Liver (tissue), 9 donors: ENCODE measurements around the gene ATG10. TPM values are rescaled to one million over a fixed set of nuclear protein-coding genes. Genes with fewer than 3 reads are reported as not detected.

Source experiments
- DNase-seq: peaks from one replicate; pipeline ENCODE4 v3.0.0-alpha.2; 2017; ENCODE audit warnings: low spot score
- H3K27ac ChIP-seq, 2 donors: one replicate each; pipeline ENCODE4 v1.7.0; 2013; ENCODE audit warnings: inconsistent platforms in 2 of 2, low read length in 2 of 2, control low read depth in 1 of 2, low read depth in 1 of 2, mild to moderate bottlenecking in 1 of 2
- H3K27me3 ChIP-seq, 4 donors: one replicate each; pipeline versions ENCODE4 v1.6.1 to v1.7.0; 2013; ENCODE audit warnings: low read length in 3 of 4, inconsistent platforms in 1 of 4, mild to moderate bottlenecking in 1 of 4, moderate library complexity in 1 of 4; ENCODE audit not compliant: control insufficient read depth in 4 of 4, insufficient read depth in 4 of 4
- H3K36me3 ChIP-seq, 4 donors: one replicate each; pipeline versions ENCODE4 v1.6.1 to v1.7.0; 2013; ENCODE audit warnings: low read length in 3 of 4, mild to moderate bottlenecking in 3 of 4, low read depth in 1 of 4, moderate library complexity in 1 of 4; ENCODE audit not compliant: control insufficient read depth in 4 of 4, insufficient read depth in 3 of 4
- H3K4me1 ChIP-seq, 4 donors: one replicate each; pipeline versions ENCODE4 v1.6.1 to v1.7.0; 2013; ENCODE audit warnings: low read length in 3 of 4, mild to moderate bottlenecking in 3 of 4, moderate library complexity in 1 of 4; ENCODE audit not compliant: control insufficient read depth in 4 of 4, insufficient read depth in 4 of 4
- H3K4me3 ChIP-seq, 3 donors: one replicate each; pipeline versions ENCODE4 v1.6.1 to v1.7.0; 2013; ENCODE audit warnings: low read length in 3 of 3, control low read depth in 1 of 3, low read depth in 1 of 3, mild to moderate bottlenecking in 1 of 3
- H3K9ac ChIP-seq, 2 donors: one replicate each; pipeline ENCODE4 v1.7.0; 2013; ENCODE audit warnings: low read length in 2 of 2, mild to moderate bottlenecking in 2 of 2, moderate library complexity in 2 of 2, control low read depth in 1 of 2, low read depth in 1 of 2
- H3K9me3 ChIP-seq, 4 donors: one replicate each; pipeline versions ENCODE4 v1.6.1 to v1.7.0; 2013; ENCODE audit warnings: low read length in 3 of 4; ENCODE audit not compliant: control insufficient read depth in 4 of 4
- ATF3 ChIP-seq: IDR thresholded peaks from 2 replicates; pipeline ENCODE4 v1.6.1; 2016; ENCODE audit warnings: antibody characterized with exemption
- EGR1 ChIP-seq, 2 donors: IDR thresholded peaks; 2 replicates each; pipeline ENCODE4 v1.6.1; 2016 to 2018; ENCODE audit warnings: antibody characterized with exemption in 2 of 2, low read depth in 2 of 2
- FOXA1 ChIP-seq: IDR thresholded peaks from 2 replicates; pipeline ENCODE4 v1.6.1; 2016; ENCODE audit warnings: antibody characterized with exemption
- FOXA2 ChIP-seq: IDR thresholded peaks from 2 replicates; pipeline ENCODE4 v1.6.1; 2016; ENCODE audit warnings: antibody characterized with exemption
- GABPA ChIP-seq, 2 donors: IDR thresholded peaks in 1 of 2; conservative IDR thresholded peaks in 1 of 2; 2 replicates each; pipeline ENCODE4 v1.6.1; 2016; ENCODE audit warnings: antibody characterized with exemption in 2 of 2, mild to moderate bottlenecking in 1 of 2, moderate library complexity in 1 of 2
- HNF4A ChIP-seq, 2 donors: conservative IDR thresholded peaks; 2 replicates each; pipeline ENCODE4 v1.6.1; 2016; ENCODE audit warnings: antibody characterized with exemption in 2 of 2, mild to moderate bottlenecking in 2 of 2
- HNF4G ChIP-seq: IDR thresholded peaks from 2 replicates; pipeline ENCODE4 v1.6.1; 2016; ENCODE audit warnings: antibody characterized with exemption
- JUND ChIP-seq, 2 donors: IDR thresholded peaks; 2 replicates each; pipeline ENCODE4 v1.6.1; 2016; ENCODE audit warnings: antibody characterized with exemption in 2 of 2
- MAX ChIP-seq: IDR thresholded peaks from 2 replicates; pipeline ENCODE4 v1.6.1; 2016; ENCODE audit warnings: antibody characterized with exemption
- NR2F2 ChIP-seq: IDR thresholded peaks from 2 replicates; pipeline ENCODE4 v1.6.1; 2016; ENCODE audit warnings: antibody characterized with exemption
- RAD21 ChIP-seq, 2 donors: IDR thresholded peaks; 2 replicates each; pipeline ENCODE4 v1.6.1; 2016; ENCODE audit warnings: antibody characterized with exemption in 2 of 2, mild to moderate bottlenecking in 2 of 2
- RXRA ChIP-seq, 2 donors: IDR thresholded peaks; 2 replicates each; pipeline ENCODE4 v1.6.1; 2017 to 2018; ENCODE audit warnings: antibody characterized with exemption in 2 of 2, mild to moderate bottlenecking in 1 of 2
- SP1 ChIP-seq: IDR thresholded peaks from 2 replicates; pipeline ENCODE4 v1.6.1; 2018; ENCODE audit warnings: antibody characterized with exemption, mild to moderate bottlenecking
- TAF1 ChIP-seq: conservative IDR thresholded peaks from 2 replicates; pipeline ENCODE4 v1.6.1; 2016; ENCODE audit warnings: antibody characterized with exemption, mild to moderate bottlenecking
- YY1 ChIP-seq: IDR thresholded peaks from 2 replicates; pipeline ENCODE4 v1.6.1; 2016; ENCODE audit warnings: antibody characterized with exemption, mild to moderate bottlenecking
- WGBS: extraction: QIAGEN DNeasy Blood & Tissue Kit; methylation state at CpG from one replicate; pipeline ENCODE4 v1.1.7; 2013; 5-methylcytosine and 5-hydroxymethylcytosine counted together
- polyA plus RNA-seq, 2 donors: library from polyadenylated mRNA; stranded (reverse) in 1 of 2; unstranded in 1 of 2; fragments of 200-250 nt in 1 of 2; fragments of >200 nt in 1 of 2; fragmentation: Nextera tagmentation in 1 of 2; extraction: Ambion mirVana in 1 of 2; gene quantifications; one replicate each; pipeline versions ENCODE4 v1.2.1 to v1.2.3, GENCODE V29; 2013 to 2015
- total RNA-seq, 2 donors: library from RNA; depleted of rRNA; stranded (reverse); fragments of >200 nt; gene quantifications; one replicate each; pipeline ENCODE4 v1.2.3, GENCODE V29; 2014
- TF ChIP-seq, protein P1 (sequence below): IDR thresholded peaks from 2 replicates; pipeline ENCODE4 v1.6.1; 2016; ENCODE audit warnings: antibody characterized with exemption
- donor health status: healthy.
- donor health status: healthy.
- donor health status: healthy.
- donor health status: healthy.
- donor health status: healthy.

Gene ATG10
- total and polyA plus RNA-seq, 4 donors: 3.1 to 7.8 (median 7.4) TPM

DNA sequence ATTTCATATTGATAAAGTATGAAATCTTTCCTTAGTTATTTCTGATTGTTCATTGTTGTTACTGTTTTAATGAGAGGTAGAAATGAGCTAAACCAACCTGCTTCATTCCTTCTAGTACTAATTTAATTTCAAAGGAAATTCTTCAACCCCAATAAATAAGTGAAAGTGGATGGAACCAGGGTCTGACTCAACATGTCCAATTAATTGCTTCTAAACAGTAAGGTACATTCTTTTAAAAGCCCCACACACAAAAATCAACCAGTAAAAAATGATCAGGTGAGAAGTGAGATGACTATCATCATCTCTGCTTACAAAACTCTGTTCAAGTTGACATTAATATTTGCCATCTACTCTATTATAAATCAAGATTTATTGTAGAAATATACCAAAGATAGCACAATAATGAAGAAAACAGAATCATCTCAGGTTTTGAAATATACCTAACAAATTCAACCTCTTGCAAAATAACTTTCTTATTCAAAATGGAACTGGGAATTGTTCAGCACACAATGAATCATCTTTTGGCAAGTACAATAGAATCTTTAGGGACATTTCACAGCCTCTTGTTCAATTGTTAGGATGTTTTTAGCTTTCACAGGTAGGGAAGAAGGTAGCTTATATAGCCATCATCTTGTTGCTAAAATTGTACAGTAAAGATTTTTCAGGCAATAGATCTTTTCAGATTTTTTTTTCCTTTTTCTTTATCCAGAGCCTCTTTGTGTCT lies 191.8 kb downstream of the ATG10 start:
- Histone ChIP-seq H3K9ac (peak overlapping the region in 1 of 2 donors; percentile 52), H3K27me3 (no peaks in the 10 kb centered on the region), H3K36me3 (no peaks in the 10 kb centered on the region), H3K9me3 (no peaks in the 10 kb centered on the region), H3K4me3 (no peak overlapping the region), H3K27ac (peak overlapping the region; percentile 26 to 37), H3K4me1 (peaks cover 1 to 16% (median 5%) of the 10 kb centered on the region in 4 donors)
- DNase-seq: no peak
- TF ChIP-seq HNF4G: no peak
- peak in 1 of 2 donors; percentile 46 for TF ChIP-seq JUND (IDR thresholded peaks at IDR 0.05)
- TF ChIP-seq YY1: peak; percentile 61

DNA sequence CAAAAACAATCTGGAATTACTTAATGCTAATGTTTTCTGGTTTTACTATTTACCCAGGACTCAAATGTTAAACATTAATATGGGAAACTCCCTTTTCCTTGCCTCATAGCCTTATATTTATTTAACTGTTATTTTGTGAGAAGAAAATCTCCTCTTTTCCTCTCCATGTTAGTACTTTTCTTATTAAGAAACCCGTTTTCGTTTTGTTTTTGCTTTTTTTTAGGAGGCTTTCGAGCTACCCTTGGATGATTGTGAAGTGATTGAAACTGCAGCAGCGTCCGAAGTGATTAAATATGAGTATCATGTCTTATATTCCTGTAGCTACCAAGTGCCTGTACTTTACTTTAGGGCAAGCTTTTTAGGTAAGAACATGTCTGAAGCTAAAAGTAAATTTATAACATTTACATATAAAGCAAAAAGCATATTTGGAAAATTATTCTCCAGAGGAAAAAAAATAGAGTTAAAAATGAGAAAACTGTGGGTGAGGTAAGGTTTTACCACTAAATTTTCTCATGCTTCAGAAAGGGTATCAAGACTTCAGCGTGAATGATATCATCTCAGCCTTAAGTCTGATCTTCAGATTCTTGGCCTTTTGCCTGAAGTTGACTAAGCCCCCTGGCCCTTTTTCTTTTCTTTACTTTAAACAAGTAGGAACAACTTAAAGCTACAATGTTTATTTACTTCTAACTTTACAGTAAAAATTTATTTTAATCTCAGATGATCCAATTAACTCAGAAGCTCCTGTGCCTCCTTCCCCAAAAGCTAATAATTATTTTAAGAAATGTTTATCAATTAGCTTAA lies 192.6 kb downstream of the ATG10 start:
- Histone ChIP-seq H3K4me3 (no peak overlapping the region), H3K27me3 (no peaks in the 10 kb centered on the region), H3K9ac (peak overlapping the region in 1 of 2 donors; percentile 52), H3K27ac (peak overlapping the region; percentile 26 to 37), H3K9me3 (no peaks in the 10 kb centered on the region), H3K36me3 (no peaks in the 10 kb centered on the region), H3K4me1 (peaks cover 1 to 16% (median 5%) of the 10 kb centered on the region in 4 donors)
- TF ChIP-seq FOXA1 (no peak), YY1 (peak; percentile 15), JUND (IDR thresholded peaks at IDR 0.05) (peak in 1 of 2 donors; percentile 25), SP1 (no peak)
- DNase-seq: no peak
- WGBS: 55% methylated on average over 6 of the region's 6 CpGs

DNA sequence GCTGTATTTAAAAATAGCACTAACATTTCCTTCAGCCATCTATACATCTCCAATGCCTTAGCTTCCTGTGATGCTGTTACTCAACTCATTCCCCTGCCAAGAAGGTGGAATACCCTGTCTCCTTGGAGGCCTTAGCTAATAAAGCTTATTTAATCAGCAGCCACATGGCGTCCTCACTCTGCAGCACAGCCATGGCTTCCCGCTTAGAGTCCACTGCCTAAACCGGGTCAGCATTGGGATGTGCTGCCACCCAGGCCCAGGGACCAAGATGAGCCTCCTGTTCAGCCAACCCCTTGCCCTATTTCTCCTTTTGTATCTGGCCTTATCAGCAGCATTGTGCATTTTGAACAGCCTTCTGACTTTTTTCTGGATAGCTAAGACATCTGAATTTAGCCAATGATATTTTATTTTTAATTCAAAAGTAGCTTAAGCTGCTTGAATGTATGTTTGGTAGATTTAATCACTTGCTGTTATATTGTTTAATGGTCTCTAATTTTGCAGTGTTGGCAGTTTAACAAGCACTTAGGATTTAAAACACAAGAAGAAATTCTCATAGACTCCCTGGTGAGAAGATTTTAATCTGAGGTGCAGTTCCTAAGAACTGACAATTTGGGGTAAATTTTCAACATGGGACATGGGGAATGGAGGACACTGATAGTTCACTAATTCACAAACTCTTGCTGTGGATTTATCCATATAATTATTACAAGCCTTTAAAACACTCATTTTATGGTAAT lies 193.3 kb downstream of the ATG10 start:
- peak overlapping the region; percentile 59 to 72 for H3K27ac ChIP-seq
- DNase-seq: no peak

GRCh38 chr5:82165740-82166530 lies 194.1 kb downstream of the ATG10 start:
- no peak for DNase-seq
- Histone ChIP-seq H3K27me3 (no peaks in the 10 kb centered on the region), H3K36me3 (no peaks in the 10 kb centered on the region), H3K9me3 (no peaks in the 10 kb centered on the region), H3K9ac (peak overlapping the region in 1 of 2 donors; percentile 12), H3K4me1 (peaks cover 1 to 16% (median 5%) of the 10 kb centered on the region in 4 donors), H3K4me3 (no peak overlapping the region), H3K27ac (peak overlapping the region; percentile 59 to 72)
- 51% methylated on average over 3 of the region's 3 CpGs for WGBS
- TF ChIP-seq RAD21 (IDR thresholded peaks at IDR 0.05) (peak; percentile 98 to 100), YY1 (no peak), JUND (IDR thresholded peaks at IDR 0.05) (peak; percentile 94 to 95), FOXA2 (no peak), HNF4A (conservative IDR thresholded peaks at IDR 0.05) (peak in 1 of 2 donors; percentile 44), HNF4G (no peak), MAX (no peak), FOXA1 (no peak), GABPA (IDR thresholded peaks at IDR 0.05 in 1 of 2, conservative IDR thresholded peaks at IDR 0.05 in 1 of 2) (no peak), ATF3 (peak; percentile 91), EGR1 (IDR thresholded peaks at IDR 0.05; ENCODE audit: low read depth in 2 of 2) (no peak), NR2F2 (no peak), SP1 (peak; percentile 38), TAF1 (no peak), RXRA (IDR thresholded peaks at IDR 0.05) (peak; percentile 7 to 35)
- TF ChIP-seq, protein P1, sequence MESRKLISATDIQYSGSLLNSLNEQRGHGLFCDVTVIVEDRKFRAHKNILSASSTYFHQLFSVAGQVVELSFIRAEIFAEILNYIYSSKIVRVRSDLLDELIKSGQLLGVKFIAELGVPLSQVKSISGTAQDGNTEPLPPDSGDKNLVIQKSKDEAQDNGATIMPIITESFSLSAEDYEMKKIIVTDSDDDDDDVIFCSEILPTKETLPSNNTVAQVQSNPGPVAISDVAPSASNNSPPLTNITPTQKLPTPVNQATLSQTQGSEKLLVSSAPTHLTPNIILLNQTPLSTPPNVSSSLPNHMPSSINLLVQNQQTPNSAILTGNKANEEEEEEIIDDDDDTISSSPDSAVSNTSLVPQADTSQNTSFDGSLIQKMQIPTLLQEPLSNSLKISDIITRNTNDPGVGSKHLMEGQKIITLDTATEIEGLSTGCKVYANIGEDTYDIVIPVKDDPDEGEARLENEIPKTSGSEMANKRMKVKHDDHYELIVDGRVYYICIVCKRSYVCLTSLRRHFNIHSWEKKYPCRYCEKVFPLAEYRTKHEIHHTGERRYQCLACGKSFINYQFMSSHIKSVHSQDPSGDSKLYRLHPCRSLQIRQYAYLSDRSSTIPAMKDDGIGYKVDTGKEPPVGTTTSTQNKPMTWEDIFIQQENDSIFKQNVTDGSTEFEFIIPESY: no peak

More for the DNA sequence above, 193.3 kb downstream of the ATG10 start:
- peak overlapping the region in 1 of 2 donors; percentile 52 for H3K9ac ChIP-seq
- H3K4me1 ChIP-seq: peaks cover 1 to 16% (median 5%) of the 10 kb centered on the region in 4 donors
- H3K9me3 ChIP-seq: no peaks in the 10 kb centered on the region
- WGBS: 80% methylated on average over 3 of the region's 3 CpGs
- no peaks in the 10 kb centered on the region for H3K27me3 ChIP-seq
- no peaks in the 10 kb centered on the region for H3K36me3 ChIP-seq
- H3K4me3 ChIP-seq: no peak overlapping the region
- no peak for TF ChIP-seq EGR1 (IDR thresholded peaks at IDR 0.05; ENCODE audit: low read depth in 2 of 2)
- peak in 1 of 2 donors; percentile 13 for TF ChIP-seq RAD21 (IDR thresholded peaks at IDR 0.05)
